Measurements from ENCODE around the gene FGL2.
"Not testable (repeated sequence)": the region's sequence is repeated elsewhere in the genome, so short reads cannot be mapped to it uniquely, and the experiment has no call there.

FGL2 gene

DNA sequence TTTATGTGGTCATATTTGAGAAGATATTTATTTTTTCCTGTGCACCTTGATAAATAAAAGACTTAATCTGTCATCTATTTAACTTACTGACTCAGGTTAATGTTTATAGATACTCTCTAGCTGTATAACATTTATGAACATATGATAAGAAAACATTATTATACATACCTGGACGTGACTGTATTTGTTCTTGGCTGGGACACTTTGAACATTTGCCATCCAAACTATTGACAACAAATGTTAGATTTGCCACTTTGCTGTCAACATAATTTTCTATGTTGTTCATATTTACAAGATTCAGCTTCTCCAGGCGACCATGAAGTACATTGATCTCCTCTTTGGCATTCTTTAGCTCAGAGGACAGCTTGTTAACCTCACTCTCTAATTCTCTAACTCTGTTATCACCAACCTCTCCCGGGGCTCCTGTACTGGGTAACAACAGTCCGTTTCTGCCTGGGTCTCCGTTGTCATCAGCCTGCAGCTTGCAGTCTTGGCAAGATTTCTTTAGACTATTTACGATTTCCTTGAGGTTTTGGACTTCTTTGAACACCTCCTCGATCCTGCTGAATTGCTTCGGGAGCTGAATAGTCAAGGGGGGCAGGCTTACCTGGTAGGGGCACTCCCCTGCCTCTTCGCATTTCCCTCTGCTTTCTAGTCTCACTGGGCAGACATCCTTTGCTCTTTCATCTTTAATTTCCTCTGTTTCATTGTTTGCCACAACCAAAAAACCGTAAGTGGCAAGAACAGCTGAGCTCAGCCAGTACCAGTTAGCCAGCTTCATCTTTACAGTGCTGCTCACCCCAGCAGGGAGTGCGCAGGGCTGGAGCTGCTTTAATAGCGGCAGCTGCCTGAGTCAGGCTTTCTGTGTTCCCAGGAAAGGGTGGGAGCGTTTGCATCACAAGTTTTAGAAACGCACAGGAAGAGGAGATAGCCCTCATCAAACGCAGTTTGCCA lies at the start of gene FGL2:
Gene FGL2 (minus strand): TSS at position 807 of the 954 bp plus-strand sequence. CDS start 26 bp downstream, at position 781.
- DNase-seq: peak; percentile 59

- DNase-seq: no peak
Measured at GRCh38 chr7:77248154-77248553, 48.5 kb upstream of the FGL2 start.

DNA sequence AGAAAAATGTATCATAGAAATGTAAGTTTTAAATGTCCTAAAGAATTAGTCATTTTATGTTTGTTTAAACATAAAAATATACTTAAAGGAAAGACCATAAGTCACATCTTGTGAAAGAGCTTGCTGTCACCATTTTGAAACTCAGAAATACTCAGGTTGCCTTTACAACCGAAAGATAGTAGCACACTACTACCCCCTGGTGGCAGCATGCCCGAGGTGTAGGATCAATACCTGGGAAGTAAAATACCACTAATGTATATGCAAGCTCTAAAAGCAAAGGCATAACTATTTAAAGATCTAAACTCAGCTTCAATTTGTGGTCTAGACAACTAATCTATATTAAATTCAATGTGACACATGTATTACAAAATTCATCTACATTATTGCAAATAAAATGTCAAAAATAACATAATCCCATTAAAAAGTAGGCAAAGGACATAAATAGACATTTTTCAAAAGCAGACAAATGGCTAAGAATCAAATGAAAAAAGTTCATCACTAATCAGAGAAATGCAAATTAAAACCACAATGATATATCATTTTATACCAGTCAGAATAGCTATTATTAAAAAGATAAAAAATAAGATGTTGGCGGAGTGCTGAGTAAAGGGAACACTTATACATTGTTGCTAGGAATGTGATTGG lies 47.7 kb upstream of the FGL2 start:
- DNase-seq: peak; percentile 81

DNA sequence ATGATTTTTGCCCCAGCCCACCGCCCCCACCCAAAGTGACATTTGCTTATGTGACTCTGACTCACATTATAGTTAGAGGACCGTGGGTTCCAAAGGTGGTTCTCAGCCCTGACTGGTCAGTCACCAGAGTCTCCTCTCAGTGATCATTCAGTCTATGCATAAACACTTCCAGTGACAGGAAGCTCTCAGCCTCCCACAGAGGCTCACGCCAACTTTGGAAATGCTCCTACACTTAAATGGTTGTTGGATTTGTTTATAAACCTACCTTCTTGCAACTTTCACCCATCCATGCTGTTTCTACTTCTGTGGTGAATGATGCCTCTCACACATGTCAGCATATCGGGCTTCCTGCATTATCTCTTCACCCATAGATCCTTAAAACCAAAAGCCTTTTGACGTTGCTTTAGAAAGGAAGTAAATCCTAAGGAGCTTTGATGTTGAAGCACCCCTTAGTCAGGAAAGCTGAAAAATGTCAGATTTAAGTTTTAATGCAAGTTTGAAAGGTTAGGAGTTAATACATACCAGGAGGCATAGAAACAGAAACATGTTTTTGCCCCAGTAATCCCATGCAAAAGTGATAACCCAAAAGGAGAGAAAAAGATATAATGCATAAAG lies 46.5 kb upstream of the FGL2 start:
- no peak for DNase-seq

DNA sequence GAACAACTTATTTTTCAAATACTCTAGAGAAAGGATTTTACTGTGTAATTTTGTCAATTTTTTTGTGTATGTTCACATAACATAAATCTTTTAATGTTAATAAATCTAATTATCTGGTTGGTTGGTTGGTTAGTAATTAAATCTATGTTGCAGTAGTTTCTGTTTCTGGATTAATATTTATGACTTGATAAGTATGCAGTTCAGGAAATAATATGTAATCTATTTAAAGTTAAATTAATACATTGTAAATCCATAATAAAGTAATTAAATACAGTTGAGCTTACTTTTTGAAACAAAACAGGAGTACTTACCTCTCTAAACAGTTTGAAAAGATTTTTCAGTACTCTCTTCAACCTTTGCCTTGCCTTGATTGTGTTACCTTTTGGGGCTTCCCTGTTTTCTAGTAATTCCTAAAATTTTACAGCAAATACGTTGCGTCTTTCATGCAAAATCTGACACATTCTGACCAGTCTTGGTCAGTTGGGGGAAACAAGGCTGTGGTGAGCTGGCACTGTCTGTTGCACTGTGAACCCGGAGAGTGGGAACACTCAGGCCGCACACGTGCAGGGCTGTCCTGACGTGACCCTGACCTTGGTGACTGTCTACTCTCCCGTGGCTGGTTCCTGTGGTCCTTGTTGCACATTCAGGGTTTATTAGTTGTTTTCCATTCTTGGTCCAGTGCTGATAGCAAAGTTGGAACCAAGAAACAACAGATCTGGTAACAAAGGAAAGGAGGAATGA lies 45.6 kb upstream of the FGL2 start:
- no peak for DNase-seq

GRCh38 chr7:77244222-77244934 lies 44.8 kb upstream of the FGL2 start:
- DNase-seq: no peak

DNA sequence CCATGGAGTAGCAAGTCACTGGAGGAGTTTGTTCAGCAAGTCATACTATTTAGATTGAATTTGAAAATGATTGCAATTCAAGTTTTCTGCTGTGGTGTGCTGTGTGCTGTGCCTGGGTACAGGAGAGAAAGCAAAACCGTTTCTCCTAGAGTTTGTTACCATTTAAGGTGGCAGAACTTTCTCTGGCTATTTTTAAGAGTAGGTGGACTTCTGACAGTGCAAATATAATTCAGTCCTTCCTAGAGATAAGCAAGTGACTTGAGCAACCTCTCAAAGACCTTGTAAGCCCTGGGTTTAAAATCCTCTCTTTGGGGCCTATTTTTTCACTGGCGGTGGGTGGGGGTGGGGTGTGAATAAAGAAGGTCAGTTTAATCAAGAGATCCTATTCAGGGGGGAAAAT lies 42.9 kb upstream of the FGL2 start:
- no peak for DNase-seq

DNA sequence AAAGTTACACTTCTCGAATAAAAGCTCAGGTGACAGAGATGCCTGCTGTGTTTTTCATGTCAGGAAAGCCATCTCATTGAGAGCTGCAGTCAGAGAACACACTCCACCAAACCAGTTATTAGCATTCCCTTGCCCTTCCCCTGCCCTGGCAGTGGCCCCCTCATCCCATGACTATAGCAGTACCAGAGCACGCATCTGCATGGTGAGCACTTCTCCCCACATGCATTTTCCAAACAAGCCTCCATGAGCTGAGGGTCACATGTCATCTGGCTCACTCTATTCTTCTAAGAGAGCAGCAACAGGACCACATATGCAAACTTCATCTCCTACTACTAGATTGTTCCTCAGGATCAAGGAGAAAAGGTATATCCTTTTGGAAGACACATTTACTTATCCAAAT lies 42.4 kb upstream of the FGL2 start:
- no peak for DNase-seq

- DNase-seq: no peak
Measured at GRCh38 chr7:77239471-77239870, 39.9 kb upstream of the FGL2 start.

DNA sequence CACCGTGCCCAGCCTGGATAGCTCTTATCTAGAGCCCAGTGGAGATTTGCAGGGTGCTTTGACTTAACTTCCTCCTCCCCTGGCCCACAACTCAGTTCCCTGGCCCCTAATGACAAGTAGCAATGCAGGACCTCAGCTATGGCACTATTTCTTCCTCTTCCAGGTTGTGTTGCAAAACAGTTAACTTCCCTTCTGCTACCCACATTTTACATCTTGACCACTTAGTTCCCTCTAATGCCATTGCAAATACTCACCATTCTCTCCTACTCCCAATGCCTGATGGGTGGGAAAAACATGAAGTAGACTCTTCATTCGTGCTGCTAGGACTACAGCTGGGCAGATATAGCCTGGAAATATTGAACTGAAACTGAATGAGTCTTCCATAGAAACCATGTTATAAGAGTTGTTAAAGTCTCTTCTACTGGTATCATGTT lies 39.1 kb upstream of the FGL2 start:
- DNase-seq: no peak

GRCh38 chr7:77235276-77235675 lies 35.7 kb upstream of the FGL2 start:
- DNase-seq: no peak

GRCh38 chr7:77232467-77232866 lies 32.8 kb upstream of the FGL2 start:
- DNase-seq: no peak

DNA sequence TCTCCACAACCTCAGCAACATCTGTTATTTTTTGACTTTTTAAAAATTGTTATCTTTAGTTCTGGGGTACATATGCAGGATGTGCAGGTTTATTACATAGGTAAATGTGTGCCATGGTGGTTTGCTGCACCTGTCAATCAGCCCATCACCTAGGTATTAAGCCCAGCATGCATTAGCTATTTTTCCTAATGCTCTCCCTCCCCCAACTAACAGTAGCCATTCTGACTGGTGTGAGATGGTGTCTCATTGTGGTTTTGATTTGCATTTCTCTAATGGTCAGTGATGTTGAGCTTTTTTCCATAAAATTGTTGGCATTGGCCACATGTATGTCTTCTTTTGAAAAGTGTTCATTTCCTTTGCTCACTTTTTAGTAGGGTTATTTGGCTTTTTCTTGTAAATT lies 29.2 kb upstream of the FGL2 start:
- DNase-seq: not testable (repeated sequence)

GRCh38 chr7:77226357-77226839 lies 26.8 kb upstream of the FGL2 start:
- no peak for DNase-seq

DNA sequence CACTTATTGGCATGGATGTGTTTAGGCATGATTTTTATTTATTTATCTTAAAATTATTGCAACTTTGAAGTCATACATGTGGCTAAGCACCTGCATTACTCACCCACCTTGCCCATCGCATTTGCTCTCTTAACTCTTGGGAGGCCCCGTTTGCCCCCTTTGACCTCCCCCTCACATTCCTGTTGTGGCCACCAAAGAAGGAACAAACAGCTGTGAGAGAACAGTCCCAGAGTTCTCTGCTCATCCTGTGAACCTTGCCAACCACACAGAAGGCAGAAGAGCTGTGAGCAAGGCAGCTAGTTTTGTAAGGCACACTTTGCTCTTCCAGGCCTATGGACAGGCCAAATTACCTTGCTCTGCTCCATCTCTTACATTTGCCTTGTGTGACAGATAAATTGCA lies 23.6 kb upstream of the FGL2 start:
- DNase-seq: no peak

DNA sequence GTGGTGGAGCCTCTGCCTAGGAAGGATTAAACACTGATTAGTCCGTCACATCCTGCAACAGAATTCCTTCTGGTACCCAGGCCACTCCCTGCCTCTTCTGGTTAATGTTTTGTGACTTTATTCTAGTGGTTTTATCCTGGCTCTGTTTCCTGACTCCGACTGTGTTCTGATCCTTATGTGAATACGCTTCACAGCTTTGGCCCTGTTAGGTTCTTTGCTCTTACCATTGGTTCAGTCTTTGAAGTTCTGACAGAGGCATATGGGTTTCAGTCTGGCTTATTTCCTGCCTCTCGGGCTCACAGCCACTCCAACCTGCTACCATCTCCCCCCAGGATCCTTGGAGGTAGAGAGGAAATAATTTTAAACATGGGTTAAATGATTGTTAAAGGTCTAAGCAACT lies 23.2 kb upstream of the FGL2 start:
- no peak for DNase-seq

DNA sequence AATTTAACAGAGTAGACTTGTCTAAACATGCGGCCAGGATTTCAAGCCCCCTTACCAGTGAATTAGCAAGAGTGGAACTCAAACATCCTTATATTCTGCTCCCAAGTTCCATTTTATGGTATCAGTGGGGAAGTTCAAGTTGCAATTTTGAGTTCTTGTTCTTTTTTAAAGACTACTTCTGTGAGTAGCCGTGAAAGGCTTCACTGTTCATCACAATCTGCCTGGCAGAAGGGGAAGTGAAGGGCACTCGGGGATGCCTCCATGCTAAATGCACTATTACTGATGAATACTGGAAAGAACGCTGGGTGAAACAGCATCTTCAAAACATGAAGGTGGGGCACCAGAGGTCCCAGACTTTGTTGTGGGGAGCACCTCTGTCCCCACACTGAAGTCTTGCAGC lies 22.4 kb upstream of the FGL2 start:
- no peak for DNase-seq

GRCh38 chr7:77219701-77220331 lies 20.2 kb upstream of the FGL2 start:
- DNase-seq: not testable (repeated sequence)

DNA sequence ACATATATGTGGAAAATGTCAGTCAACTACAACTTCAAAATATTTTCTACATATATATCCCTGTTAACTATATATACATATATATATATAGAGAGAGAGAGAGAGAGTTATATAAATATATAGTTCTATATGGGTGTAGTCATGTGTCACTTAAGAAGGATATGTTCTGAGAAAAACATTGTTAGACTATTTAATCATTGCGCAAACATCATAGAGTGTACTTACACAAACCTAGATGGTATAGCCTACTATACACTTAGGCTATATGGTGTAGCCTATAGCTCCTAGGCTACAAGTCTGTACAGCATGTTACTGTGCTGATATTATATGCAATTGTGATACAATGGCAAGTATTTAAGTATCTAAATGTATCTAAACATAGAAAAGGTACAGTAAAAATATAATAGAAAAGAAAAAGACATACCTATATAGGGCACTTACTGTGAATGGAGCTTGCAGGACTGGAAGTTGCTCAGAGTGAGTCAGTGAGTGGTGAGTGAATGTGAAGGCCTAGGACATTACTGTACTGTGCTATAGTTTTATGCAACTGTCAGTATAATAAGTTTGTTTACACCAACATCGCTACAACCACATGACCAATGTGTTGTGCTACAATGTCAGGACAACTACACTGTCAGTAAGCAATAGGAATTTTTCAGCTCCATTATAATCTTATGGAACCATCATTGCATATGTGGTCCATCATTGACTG lies 18.0 kb upstream of the FGL2 start:
- DNase-seq: no peak

DNA sequence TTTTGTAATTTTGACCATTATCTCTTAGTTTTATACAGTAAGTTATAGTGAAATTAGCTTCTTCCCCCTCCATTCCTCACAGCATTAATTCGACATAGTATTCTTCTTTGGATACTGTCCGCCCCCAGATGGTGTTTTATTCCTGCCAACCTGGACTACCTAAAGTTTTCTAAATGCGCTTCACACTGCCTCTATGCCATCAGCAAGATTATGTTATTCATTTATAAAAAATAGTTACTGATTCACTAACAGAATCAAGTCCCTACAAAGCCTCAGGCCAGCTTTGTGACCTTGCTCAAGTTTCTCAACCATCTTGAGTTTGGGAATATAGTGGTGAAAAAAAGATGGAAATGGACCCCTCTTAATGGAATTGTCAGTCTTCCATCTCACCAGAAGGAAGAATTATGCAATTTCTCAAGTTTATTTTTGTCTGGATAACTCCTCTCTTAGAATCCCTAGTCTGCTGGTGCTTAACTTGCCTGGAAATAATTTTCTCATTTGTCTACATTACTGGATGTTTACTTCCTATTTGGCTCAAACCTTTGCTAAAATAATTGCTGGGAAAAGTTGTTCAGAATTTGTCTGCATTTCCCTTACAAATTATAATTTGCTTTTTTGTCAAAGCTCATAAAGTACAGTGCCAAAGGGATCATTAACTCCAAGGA lies 16.7 kb upstream of the FGL2 start:
- DNase-seq: no peak
